ENCODE measurements around the gene ATG14. TPM values are rescaled to one million over a fixed set of nuclear protein-coding genes. Genes with fewer than 3 reads are reported as not detected.

ATG14 gene
- polyA plus RNA-seq, 1 of the 3 experiments (the other 2 are of a cell fraction), result 4.3 TPM

DNA sequence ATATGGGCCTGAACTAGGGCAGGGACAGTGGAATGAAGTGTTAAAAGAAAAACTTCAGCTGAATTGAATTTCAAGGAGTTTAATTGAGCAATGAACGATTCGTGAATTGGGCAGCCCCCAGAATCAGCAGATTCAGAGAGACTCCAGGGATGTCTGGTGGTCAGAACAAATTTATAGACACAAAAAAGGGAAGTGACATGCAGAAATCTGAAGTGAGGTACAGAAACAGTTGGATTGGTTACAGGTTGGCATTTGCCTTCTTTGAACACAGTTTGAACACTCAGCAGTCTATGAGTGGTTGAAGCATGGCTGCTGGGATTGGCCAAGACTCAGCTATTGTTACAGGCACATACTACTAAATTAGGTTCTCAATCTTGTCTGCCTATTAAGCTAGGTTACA, 38.5 kb upstream of the ATG14 start:
- Histone ChIP-seq H3K9me2 (no peaks in the 10 kb centered on the region), H3K4me2 (no peak overlapping the region), H3K79me2 (ENCODE audit: insufficient read depth) (no peaks in the 10 kb centered on the region), H3F3A (replicated peaks; ENCODE audit: insufficient read depth) (peaks cover 41% of the 10 kb centered on the region), H4K20me1 (ENCODE audit: insufficient read depth) (no peaks in the 10 kb centered on the region), H3K36me3 (replicated peaks in 1 of 2; ENCODE audit: control insufficient read depth in 1 of 2, insufficient read depth in 2 of 2, low read length in 1 of 2) (no peaks in the 10 kb centered on the region), H3K27me3 (ENCODE audit: insufficient read depth) (no peaks in the 10 kb centered on the region), H3K9me3 (no peaks in the 10 kb centered on the region), H3K4me1 (ENCODE audit: control insufficient read depth in 1 of 2, insufficient read depth in 2 of 2, low read depth in 1 of 2, low read length in 1 of 2) (peaks cover 14 to 41% of the 10 kb centered on the region in 2 experiments), H3K27ac (ENCODE audit: low read depth in 2 of 2, low read length in 1 of 2) (no peak overlapping the region), H3K4me3 (ENCODE audit: low read depth in 2 of 2, low read length in 1 of 2) (no peak overlapping the region), H2AFZ (ENCODE audit: low read depth) (no peak overlapping the region), H3K9ac (no peak overlapping the region)
- no peak for DNase-seq
- TF ChIP-seq, protein P1, sequence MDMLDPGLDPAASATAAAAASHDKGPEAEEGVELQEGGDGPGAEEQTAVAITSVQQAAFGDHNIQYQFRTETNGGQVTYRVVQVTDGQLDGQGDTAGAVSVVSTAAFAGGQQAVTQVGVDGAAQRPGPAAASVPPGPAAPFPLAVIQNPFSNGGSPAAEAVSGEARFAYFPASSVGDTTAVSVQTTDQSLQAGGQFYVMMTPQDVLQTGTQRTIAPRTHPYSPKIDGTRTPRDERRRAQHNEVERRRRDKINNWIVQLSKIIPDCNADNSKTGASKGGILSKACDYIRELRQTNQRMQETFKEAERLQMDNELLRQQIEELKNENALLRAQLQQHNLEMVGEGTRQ (IDR thresholded peaks at IDR 0.05; ENCODE audit: borderline replicate concordance, low read depth, low read length), result no peak
- ChIA-PET CTCF (interaction anchor here (0.6 to 2.6 kb wide), 6 partner anchors 11 to 360 kb away, joined by 3 to 11 read pairs (median 3); no protein-coding TSS in a partner anchor), POLR2A (no interaction called here)
- WGBS (ENCODE audit: low lambda C conversion rate), result 93% methylated on average over 2 of the region's 2 CpGs

DNA sequence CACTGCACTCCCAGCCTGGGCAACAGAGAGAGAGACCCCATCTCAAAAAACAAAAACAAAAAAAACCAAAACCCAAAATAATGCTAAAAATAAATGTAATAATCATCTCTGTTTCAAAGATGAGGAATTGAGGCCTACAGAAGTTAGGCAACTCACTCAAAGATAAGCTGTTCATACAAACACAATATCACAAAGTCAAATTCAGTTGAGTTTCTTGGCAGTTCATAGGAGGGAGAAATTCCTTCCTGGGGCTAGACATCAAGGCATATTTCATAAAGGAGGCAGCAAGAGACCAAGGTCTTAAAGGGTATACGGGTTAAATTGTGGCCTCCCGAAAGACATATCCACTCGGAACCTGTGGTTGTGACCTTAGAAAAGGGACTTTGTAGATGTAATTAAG, 37.5 kb upstream of the ATG14 start:
- Histone ChIP-seq H4K20me1 (ENCODE audit: insufficient read depth) (no peaks in the 10 kb centered on the region), H2AFZ (ENCODE audit: low read depth) (no peak overlapping the region), H3F3A (replicated peaks; ENCODE audit: insufficient read depth) (peaks cover 31% of the 10 kb centered on the region), H3K9me3 (no peaks in the 10 kb centered on the region), H3K27ac (ENCODE audit: low read depth in 2 of 2, low read length in 1 of 2) (peak overlapping the region in 1 of 2 experiments; percentile 86; a peak in 1 of 4 replicates), H3K79me2 (ENCODE audit: insufficient read depth) (no peaks in the 10 kb centered on the region), H3K4me2 (no peak overlapping the region), H3K9me2 (no peaks in the 10 kb centered on the region), H3K4me1 (ENCODE audit: control insufficient read depth in 1 of 2, insufficient read depth in 2 of 2, low read depth in 1 of 2, low read length in 1 of 2) (peaks cover 4 to 33% of the 10 kb centered on the region in 2 experiments), H3K4me3 (ENCODE audit: low read depth in 2 of 2, low read length in 1 of 2) (no peak overlapping the region), H3K36me3 (replicated peaks in 1 of 2; ENCODE audit: control insufficient read depth in 1 of 2, insufficient read depth in 2 of 2, low read length in 1 of 2) (no peaks in the 10 kb centered on the region), H3K27me3 (ENCODE audit: insufficient read depth) (no peaks in the 10 kb centered on the region), H3K9ac (no peak overlapping the region)
- no peak for DNase-seq
- CTCF ChIA-PET, result interaction anchor here (0.6 to 2.6 kb wide), 5 partner anchors 10 to 1513 kb away, joined by 3 to 11 read pairs (median 3); no protein-coding TSS in a partner anchor
- TF ChIP-seq MXI1 (IDR thresholded peaks at IDR 0.05; ENCODE audit: low read depth, low read length) (no peak), RXRA (IDR thresholded peaks at IDR 0.05; ENCODE audit: borderline replicate concordance, low read depth) (no peak), RAD21 (IDR thresholded peaks at IDR 0.05; ENCODE audit: low read length) (no peak), POLR2AphosphoS5 (IDR thresholded peaks at IDR 0.05; ENCODE audit: low read depth, low read length) (no peak), FOXJ3 (CRISPR knock-in tag; IDR thresholded peaks at IDR 0.05) (no peak), FOXM1 (IDR thresholded peaks at IDR 0.05; ENCODE audit: low read depth) (no peak), FOSL2 (IDR thresholded peaks at IDR 0.05; ENCODE audit: borderline replicate concordance, low read depth) (no peak)
- TF ChIP-seq, protein P2, sequence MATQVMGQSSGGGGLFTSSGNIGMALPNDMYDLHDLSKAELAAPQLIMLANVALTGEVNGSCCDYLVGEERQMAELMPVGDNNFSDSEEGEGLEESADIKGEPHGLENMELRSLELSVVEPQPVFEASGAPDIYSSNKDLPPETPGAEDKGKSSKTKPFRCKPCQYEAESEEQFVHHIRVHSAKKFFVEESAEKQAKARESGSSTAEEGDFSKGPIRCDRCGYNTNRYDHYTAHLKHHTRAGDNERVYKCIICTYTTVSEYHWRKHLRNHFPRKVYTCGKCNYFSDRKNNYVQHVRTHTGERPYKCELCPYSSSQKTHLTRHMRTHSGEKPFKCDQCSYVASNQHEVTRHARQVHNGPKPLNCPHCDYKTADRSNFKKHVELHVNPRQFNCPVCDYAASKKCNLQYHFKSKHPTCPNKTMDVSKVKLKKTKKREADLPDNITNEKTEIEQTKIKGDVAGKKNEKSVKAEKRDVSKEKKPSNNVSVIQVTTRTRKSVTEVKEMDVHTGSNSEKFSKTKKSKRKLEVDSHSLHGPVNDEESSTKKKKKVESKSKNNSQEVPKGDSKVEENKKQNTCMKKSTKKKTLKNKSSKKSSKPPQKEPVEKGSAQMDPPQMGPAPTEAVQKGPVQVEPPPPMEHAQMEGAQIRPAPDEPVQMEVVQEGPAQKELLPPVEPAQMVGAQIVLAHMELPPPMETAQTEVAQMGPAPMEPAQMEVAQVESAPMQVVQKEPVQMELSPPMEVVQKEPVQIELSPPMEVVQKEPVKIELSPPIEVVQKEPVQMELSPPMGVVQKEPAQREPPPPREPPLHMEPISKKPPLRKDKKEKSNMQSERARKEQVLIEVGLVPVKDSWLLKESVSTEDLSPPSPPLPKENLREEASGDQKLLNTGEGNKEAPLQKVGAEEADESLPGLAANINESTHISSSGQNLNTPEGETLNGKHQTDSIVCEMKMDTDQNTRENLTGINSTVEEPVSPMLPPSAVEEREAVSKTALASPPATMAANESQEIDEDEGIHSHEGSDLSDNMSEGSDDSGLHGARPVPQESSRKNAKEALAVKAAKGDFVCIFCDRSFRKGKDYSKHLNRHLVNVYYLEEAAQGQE (IDR thresholded peaks at IDR 0.05; ENCODE audit: low read depth, low read length), result no peak
- TF ChIP-seq, protein P3, sequence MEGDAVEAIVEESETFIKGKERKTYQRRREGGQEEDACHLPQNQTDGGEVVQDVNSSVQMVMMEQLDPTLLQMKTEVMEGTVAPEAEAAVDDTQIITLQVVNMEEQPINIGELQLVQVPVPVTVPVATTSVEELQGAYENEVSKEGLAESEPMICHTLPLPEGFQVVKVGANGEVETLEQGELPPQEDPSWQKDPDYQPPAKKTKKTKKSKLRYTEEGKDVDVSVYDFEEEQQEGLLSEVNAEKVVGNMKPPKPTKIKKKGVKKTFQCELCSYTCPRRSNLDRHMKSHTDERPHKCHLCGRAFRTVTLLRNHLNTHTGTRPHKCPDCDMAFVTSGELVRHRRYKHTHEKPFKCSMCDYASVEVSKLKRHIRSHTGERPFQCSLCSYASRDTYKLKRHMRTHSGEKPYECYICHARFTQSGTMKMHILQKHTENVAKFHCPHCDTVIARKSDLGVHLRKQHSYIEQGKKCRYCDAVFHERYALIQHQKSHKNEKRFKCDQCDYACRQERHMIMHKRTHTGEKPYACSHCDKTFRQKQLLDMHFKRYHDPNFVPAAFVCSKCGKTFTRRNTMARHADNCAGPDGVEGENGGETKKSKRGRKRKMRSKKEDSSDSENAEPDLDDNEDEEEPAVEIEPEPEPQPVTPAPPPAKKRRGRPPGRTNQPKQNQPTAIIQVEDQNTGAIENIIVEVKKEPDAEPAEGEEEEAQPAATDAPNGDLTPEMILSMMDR (IDR thresholded peaks at IDR 0.05), result no peak
- TF ChIP-seq, protein P4, sequence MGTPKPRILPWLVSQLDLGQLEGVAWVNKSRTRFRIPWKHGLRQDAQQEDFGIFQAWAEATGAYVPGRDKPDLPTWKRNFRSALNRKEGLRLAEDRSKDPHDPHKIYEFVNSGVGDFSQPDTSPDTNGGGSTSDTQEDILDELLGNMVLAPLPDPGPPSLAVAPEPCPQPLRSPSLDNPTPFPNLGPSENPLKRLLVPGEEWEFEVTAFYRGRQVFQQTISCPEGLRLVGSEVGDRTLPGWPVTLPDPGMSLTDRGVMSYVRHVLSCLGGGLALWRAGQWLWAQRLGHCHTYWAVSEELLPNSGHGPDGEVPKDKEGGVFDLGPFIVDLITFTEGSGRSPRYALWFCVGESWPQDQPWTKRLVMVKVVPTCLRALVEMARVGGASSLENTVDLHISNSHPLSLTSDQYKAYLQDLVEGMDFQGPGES (IDR thresholded peaks at IDR 0.05; ENCODE audit: low read depth, low read length), result no peak
- TF ChIP-seq, protein P1 (IDR thresholded peaks at IDR 0.05; ENCODE audit: borderline replicate concordance, low read depth, low read length), result no peak
- POLR2A ChIA-PET, result no interaction called here
- WGBS (ENCODE audit: low lambda C conversion rate), result 61% methylated on average over 3 of the region's 3 CpGs

Measured in SK-N-SH (cell line).